Cortex of kidney (tissue), 1 donor: ENCODE results near the gene EPHA1.
"Not testable (repeated sequence)": the region's sequence is repeated elsewhere in the genome, so short reads cannot be mapped to it uniquely, and the experiment has no call there.

Experiments
- DNase-seq: peaks from one replicate; lab custom pipeline; 2025; lab: John Stamatoyannopoulos, UW

Gene EPHA1

GRCh38 chr7:143402233-143402632 lies 6.4 kb downstream of the EPHA1 start:
- not testable (repeated sequence) for DNase-seq

- DNase-seq, result no peak
These were observed 7.4 kb downstream of the EPHA1 start for GRCh38 chr7:143401265-143401664.

DNA sequence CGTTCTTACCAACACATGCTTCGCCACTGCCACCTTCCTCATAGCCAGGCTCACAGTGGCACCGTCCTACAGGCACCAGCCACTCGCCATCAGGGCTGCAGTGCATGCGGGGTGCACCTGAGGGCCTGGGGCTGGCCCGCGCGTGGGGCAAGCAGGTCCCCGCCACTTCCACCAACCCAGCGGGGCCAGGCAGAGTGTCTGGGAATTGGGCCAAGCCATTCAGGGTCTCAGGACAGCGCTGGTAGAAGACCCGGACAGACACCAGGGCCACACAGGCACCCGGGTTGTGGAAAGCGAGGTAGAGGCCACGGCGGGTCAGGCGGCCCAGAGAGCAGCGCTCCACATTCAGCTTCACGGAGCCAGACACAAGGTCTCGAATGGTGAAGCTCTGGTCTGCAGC lies 9.0 kb downstream of the EPHA1 start:
- DNase-seq, result no peak

- no peak for DNase-seq
These were observed 9.5 kb downstream of the EPHA1 start for GRCh38 chr7:143399151-143399550.

GRCh38 chr7:143398616-143399015 lies 10.0 kb downstream of the EPHA1 start:
- DNase-seq, result no peak

GRCh38 chr7:143397710-143398530 lies 10.7 kb downstream of the EPHA1 start:
- DNase-seq, result no peak

GRCh38 chr7:143396625-143397556 lies 11.8 kb downstream of the EPHA1 start:
- no peak for DNase-seq

DNA sequence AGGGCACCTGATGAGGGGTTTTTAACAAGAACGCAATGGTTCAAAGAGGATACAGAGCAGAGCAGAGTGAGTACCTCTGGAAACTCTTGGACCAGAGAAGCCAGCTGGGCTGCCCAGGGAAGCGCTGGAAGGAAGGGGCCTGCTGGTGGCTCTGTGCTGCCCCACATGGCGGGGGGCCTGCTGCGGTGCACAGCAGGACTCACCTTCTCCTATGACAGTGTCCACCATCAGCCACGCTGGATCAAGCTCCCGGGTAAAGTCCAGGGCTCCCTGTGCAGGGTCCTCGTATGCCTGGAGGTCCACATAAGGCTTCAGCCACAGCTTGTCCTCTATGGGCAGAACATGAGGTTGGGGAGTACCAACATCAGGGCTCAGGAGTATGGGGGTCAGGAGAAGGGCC lies 12.5 kb downstream of the EPHA1 start:
- DNase-seq, result no peak

DNA sequence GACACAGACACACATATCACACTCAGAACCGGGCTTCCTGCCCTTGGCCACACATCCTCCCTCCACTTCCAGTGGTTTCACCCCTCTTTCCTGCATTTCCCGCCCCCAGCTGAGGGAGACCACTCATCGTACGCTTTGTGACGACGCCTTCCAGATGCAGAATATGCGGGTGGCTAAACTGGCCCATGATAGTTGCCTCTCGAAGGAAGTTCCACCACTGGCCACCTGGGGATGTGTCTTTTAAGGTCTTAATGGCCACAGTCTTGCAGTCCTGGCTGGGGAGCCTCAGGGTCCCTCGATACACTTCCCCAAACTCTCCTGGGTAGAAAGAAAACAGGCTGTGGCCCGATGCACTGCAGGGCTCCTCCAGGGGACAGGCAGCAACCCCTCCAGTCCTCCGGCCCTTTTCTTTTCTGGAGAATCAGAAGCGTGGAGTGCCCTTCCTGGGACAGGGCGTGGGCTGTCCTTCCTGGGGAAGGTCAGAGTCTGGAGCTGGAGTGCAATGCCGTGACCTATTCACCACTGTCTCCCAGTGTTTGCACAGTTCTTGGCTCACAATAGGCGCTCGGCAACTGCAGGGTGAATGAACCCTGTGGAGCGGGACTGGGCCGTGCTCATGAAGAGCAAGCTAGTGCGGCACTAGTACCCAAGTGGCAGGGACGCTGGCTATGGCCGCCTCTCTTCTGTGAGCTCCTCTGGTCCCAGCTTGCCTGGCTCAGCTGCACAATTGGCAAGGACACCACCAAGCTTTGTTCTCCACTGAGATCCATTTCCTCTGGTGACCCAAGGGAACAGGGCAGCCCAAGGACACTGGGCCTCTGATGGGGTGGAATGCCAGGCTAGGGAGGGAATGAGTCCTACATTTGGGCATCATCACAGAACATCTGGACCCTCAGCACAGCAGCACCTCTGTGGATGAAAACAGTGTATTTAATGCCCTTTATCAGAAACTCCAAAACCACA lies 13.2 kb downstream of the EPHA1 start:
- no peak for DNase-seq

- no peak for DNase-seq
These were observed 13.9 kb downstream of the EPHA1 start for GRCh38 chr7:143394777-143395176.

- no peak for DNase-seq
These were observed 14.6 kb downstream of the EPHA1 start for GRCh38 chr7:143394068-143394467.

DNA sequence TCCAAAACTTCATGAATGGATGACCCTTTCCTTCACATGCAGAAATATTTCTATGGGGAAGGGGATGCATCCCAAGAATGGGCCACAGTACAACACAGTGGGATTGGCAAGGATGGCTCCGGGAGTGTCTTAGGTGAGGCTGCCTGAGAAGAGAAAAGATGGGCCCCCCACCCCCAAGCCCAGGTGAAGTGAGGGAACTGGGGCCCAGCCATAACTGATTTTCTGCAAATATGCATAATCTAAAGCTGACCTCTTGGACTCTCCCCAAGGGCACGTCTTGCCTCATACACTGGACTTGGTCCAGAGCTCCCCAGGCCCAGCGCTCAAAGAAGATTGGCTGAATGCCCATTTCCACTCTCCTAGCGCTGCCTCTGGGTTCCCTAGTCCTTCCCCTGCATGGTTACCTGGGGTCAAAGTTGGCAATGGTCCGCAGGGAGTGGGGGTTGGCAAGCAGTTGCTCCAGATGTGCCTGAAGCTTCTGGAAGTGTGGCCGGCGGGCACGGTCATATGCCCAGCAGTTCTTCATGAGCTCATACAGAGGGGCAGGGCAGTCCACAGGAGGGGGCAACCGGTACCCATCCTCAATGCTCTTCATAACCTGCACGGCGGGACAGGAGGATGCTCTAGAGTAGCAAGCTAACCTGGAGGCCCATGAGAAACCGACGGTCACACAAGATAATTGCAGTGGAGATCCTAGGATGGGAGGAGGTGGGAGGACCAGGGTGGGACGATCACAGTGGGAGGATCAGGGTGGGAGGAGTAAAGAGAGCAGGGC lies 15.2 kb downstream of the EPHA1 start:
- no peak for DNase-seq

GRCh38 chr7:143392875-143393266 lies 15.8 kb downstream of the EPHA1 start:
- no peak for DNase-seq

DNA sequence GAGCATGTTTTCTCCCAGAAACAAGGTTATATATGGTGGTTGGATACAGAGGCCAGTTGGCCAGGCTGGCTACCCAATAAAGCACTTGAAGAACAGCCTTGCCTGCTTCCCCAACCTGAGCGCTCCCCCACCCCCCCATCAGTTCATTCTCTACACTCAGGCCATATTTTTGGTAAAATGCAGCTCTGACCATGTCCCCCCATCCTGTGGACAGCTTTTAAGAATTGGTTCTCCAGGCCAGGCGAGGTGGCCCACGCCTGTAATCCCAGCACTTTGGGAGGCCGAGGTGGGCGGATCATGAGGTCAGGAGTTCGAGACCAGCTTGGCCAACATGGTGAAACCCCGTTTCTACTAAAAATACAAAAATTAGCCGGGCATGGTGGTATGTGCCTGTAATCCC lies 16.2 kb downstream of the EPHA1 start:
- not testable (repeated sequence) for DNase-seq

DNA sequence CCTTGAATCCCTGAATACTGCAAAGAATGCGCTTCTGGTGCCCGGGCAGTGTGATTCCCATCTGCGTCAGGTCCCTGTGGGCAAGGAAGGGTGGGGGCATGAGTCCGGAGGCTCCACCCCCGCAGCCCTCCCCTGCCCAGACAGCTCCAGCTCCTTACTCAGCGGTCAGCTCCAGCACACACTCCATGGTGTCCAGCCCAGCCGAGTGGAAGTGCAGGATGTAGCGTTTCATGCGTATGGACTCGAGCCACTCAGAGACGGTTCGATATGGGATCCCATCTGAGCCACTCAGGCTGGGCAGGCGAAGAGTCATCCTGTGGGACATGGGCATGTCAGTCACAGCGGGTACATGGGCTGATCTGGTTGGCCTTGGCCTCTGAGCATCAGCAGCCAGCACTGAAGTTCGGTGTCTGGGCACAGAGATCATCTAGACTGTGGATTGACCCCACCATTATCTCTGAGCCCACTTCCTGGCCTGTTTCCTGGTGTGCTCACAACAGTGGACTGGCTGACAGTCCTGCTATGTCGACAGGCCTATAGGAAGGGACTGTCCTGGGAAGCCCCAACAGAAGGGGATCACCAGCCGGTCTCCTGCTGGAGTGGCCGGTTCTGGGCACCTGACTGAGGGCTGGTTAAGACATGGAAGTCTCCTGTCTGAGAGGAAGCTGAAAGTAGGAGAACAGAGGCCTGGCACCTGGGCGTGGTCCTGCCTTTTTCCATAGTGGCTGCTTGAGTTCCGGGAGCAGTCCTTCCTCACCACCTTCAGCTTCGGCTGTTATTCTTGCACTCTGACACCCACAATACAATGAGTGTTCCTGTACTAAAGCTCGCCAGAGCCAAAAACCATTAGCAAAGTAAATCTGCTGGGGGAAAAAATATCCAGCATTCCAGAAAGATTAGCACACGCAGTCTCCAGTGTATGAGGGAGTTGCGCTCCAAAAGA lies 16.9 kb downstream of the EPHA1 start:
- DNase-seq, result no peak

GRCh38 chr7:143390773-143391317 lies 17.8 kb downstream of the EPHA1 start:
- DNase-seq, result no peak

DNA sequence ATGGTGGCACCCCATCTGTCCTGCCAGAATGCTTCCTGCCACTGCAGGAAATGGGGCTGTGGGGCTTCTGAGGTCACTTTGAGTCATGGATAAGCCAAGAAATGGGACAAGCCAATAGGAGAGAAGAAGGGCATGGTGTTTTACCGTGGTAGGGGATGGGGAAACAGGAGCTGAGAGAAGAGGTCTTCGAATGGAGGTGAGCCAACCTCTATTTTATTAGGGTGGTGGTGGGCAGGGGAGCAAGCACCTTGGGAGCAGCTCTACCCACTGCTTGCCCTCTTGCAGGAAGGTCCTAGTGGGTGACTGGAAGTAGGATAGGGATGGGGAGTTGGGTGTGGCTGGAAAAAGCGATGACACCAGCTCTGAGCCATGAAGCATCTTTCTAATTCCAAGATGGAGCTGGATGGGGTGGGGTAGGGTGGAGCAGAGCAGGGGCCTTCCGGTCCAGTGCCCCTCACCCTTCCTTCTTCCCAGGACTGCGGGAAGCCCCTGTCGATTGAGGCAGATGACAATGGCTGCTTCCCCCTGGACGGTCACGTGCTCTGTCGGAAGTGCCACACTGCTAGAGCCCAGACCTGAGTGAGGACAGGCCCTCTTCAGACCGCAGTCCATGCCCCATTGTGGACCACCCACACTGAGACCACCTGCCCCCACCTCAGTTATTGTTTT lies 18.4 kb downstream of the EPHA1 start:
- no peak for DNase-seq

GRCh38 chr7:143389316-143390103 lies 19.1 kb downstream of the EPHA1 start:
- DNase-seq, result no peak
